NCI-H446 (cell line): ENCODE data around the gene HTR4.

ENCODE experiments used
- DNase-seq, 2 experiments: peaks; one replicate each; lab custom pipeline; 2025; lab: John Stamatoyannopoulos, UW

HTR4 gene

GRCh38 chr5:148615644-148616275, 38.6 kb downstream of the HTR4 start:
- DNase-seq, result peak in 1 of 2 experiments; percentile 1

- no peak for DNase-seq
Observed at GRCh38 chr5:148607406-148607805, 46.9 kb downstream of the HTR4 start.

GRCh38 chr5:148606296-148606695, 48.0 kb downstream of the HTR4 start:
- DNase-seq, result no peak

- DNase-seq, result no peak
Observed at GRCh38 chr5:148599187-148599586, 55.1 kb downstream of the HTR4 start.

- no peak for DNase-seq
Observed at GRCh38 chr5:148595697-148596096, 58.6 kb downstream of the HTR4 start.

GRCh38 chr5:148586796-148587195, 67.5 kb downstream of the HTR4 start:
- no peak for DNase-seq

- no peak for DNase-seq
Observed at GRCh38 chr5:148585988-148586387, 68.3 kb downstream of the HTR4 start.

- no peak for DNase-seq
Observed at GRCh38 chr5:148584103-148584502, 70.2 kb downstream of the HTR4 start.

GRCh38 chr5:148583421-148583965, 70.8 kb downstream of the HTR4 start:
- DNase-seq, result no peak

GRCh38 chr5:148574167-148574566, 80.2 kb downstream of the HTR4 start:
- no peak for DNase-seq

GRCh38 chr5:148573374-148573773, 81.0 kb downstream of the HTR4 start:
- no peak for DNase-seq

GRCh38 chr5:148569948-148570347, 84.4 kb downstream of the HTR4 start:
- DNase-seq, result no peak

GRCh38 chr5:148565148-148565547, 89.2 kb downstream of the HTR4 start:
- DNase-seq, result no peak

- DNase-seq, result no peak
Observed at GRCh38 chr5:148563021-148563420, 91.3 kb downstream of the HTR4 start.

GRCh38 chr5:148561801-148562311, 92.5 kb downstream of the HTR4 start:
- no peak for DNase-seq

- DNase-seq, result no peak
Observed at GRCh38 chr5:148559461-148559860, 94.9 kb downstream of the HTR4 start.

GRCh38 chr5:148558892-148559291, 95.4 kb downstream of the HTR4 start:
- no peak for DNase-seq

- no peak for DNase-seq
Observed at GRCh38 chr5:148556835-148557234, 97.5 kb downstream of the HTR4 start.

- DNase-seq, result no peak
Observed at GRCh38 chr5:148554621-148555020, 99.7 kb downstream of the HTR4 start.

GRCh38 chr5:148543727-148544126, 110.6 kb downstream of the HTR4 start:
- no peak for DNase-seq

- DNase-seq, result no peak
Observed at GRCh38 chr5:148542812-148543211, 111.5 kb downstream of the HTR4 start.

GRCh38 chr5:148541054-148541835, 113.1 kb downstream of the HTR4 start:
- DNase-seq, result no peak

- no peak for DNase-seq
Observed at GRCh38 chr5:148540647-148541046, 113.7 kb downstream of the HTR4 start.
